Smooth muscle cell of the umbilical artery (primary cell): ENCODE data around the gene B3GNT8. TPM values are rescaled to one million over a fixed set of nuclear protein-coding genes. Genes with fewer than 3 reads are reported as not detected.

ENCODE experiments used
- total RNA-seq: library from RNA; depleted of rRNA; stranded (reverse); fragments of >200 nt; gene quantifications from 2 replicates; pipeline ENCODE4 v1.2.3, GENCODE V29; 2014

The B3GNT8 gene, protein sequence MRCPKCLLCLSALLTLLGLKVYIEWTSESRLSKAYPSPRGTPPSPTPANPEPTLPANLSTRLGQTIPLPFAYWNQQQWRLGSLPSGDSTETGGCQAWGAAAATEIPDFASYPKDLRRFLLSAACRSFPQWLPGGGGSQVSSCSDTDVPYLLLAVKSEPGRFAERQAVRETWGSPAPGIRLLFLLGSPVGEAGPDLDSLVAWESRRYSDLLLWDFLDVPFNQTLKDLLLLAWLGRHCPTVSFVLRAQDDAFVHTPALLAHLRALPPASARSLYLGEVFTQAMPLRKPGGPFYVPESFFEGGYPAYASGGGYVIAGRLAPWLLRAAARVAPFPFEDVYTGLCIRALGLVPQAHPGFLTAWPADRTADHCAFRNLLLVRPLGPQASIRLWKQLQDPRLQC
- total RNA-seq, result 0.30 and 0.88 TPM in 2 replicates

GRCh38 chr19:41426952-41427646 is at the start of gene B3GNT8:
B3GNT8 (minus strand) TSS chr19:41427374; CDS start chr19:41426778, 596 bp downstream.

DNA sequence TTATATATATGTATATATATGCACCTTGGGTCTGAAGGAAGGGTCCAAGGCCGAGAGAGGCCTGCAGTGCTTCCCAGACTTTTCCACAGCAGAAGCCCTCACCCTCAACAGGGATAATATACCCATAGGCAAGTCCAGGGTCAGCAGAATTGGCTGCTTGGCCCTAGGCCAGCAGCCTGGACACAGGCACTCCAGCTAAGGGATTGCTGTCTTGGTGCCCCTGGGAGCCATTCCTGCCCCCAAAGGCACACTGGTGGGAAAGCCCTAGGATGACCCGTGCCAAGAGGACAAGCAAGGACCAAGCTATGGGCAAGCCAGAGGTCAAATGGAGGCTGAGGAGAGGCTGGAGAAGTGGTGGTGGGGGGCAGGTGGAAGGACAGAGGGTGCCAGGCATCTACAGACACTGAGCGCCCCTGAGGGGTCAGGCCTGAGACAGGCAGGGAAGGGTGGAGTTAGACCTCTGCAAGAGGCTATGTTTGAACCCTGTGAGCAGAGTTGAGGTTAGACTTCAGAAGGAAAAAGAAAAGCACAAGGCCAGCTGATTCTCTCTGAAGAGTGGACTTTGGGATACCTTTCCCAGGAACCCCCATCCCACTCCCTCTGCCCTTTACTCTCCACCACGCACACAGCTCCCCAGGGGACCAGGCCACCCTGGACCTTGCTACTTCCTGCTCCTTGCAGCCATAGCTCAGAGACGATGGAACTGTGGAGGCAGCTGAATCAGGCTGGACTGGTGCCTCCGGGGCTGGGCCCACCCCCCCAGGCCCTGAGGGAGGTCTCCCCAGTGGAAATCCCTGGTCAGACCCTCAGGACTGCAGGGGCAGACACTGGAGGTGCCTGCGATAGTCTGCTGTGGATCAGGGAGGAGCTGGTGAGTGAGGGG is 15.5 kb upstream of the B3GNT8 start, which contains the start of gene ERICH4:
Gene ERICH4 (plus strand): TSS at position 684 of the 883 bp plus-strand sequence. CDS start 14 bp downstream, at position 698.

DNA sequence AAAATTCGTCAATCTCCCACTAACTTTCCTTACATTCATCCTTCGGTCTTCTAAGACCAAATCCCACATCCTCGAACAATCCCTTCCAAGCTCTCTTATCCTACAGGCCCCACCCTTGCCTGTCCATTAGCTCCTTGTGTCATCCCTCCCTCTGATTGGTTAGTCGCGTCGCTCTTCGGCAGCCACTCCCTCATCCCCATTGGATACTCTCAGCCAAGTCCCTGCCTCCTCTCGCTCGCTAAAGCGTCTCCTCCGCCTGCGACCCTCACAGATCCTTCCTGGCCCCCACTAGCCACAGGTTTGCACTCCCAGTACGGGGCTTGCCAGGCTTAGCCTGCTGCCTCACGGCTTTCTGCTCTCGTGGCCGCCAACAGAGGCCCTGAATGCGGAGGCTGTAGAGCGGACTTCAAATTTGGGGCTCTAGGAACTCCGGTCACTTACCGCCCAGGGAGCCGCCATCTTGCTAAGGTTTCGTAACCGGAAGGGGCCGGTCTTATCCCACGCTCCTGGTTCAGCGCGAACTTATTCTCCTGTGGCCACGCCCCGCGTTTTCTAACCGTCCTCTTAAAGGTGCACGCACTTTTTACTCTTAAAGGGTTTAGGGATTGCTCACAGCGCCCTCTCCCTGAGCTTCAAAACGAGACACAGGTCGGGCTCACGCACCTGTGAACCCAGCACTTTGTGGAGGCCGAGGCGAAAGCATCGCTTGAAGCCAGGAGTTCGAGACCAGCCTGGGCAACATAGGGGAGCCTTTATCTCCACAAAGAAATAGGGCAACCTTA is 12.5 kb upstream of the B3GNT8 start, which contains the start of gene DMAC2:
Gene DMAC2 (minus strand): TSS at position 472 of the 782 bp plus-strand sequence. CDS start 13 bp downstream, at position 459.

DNA sequence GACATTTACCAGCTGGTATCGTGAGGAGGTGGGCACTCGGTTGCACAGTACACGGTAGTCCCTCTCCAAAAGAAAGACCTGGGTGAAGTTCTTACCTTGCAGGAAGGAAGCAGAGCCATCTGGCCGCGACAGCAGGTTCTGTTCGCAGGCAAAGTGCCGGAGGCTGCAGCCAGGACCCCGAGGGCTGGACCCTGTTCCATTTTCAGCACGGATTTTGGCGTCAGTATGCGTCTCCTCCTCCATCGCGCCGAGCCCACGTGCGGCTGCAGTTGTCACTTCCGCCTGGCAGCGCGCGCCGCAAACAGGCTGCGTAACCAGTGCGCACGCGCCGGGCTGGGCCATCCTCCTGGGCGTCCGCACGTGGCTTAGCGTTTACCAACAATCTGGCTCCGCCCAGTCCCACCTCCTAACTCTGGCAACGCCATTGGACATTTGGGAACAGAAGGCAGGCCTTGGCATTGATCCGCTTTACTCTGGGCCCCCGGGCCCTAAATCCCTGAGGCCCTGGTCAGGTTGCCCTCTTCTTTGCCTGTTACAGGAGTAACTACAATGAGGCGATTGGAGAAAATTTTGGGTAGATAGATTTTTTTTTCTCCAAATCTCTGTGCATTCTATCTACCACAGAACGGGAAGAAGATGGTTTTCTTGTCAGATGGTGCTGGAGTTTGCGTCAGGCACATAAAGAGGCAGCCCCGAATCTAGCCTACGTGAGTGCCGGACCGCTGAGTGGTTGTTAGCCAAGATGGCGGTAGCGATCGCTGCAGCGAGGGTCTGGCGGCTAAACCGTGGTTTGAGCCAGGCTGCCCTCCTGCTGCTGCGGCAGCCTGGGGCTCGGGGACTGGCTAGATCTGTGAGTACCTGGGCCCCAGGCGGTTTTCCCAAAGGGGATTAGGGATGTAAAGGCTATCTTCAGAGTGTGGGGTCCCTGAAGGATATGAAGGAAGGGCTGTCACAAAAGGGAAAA is 29.8 kb downstream of the B3GNT8 start, which contains the start of the genes BCKDHA and EXOSC5:
Gene BCKDHA (plus strand): TSS at position 733 of the 964 bp plus-strand sequence. CDS start 10 bp downstream, at position 743.
Gene EXOSC5 (minus strand): TSS at position 274 of the 964 bp plus-strand sequence. CDS start 31 bp downstream, at position 243.

GRCh38 chr19:41376241-41376997 is 50.8 kb downstream of the B3GNT8 start, which contains the start of gene TMEM91:
TMEM91 (plus strand) TSS chr19:41376533; CDS start chr19:41378310, 1,777 bp downstream.

Other genes with a start within 250 kb of the B3GNT8 start
- 0.89 and 2.1 TPM in 2 replicates for gene CYP2S1, start 234.2 kb downstream of the B3GNT8 start, total RNA-seq
- 118 and 345 TPM in 2 replicates for gene AXL, start 208.2 kb downstream of the B3GNT8 start, total RNA-seq
- gene HNRNPUL1, start 163.0 kb downstream of the B3GNT8 start, total RNA-seq, result 60.6 and 119 TPM in 2 replicates
- gene CCDC97, start 117.2 kb downstream of the B3GNT8 start, total RNA-seq, result 8.3 and 9.1 TPM in 2 replicates
- gene TGFB1, start 73.5 kb downstream of the B3GNT8 start, total RNA-seq, result 24.1 and 38.9 TPM in 2 replicates
- 2.6 and 3.9 TPM in 2 replicates for gene B9D2, start 63.2 kb downstream of the B3GNT8 start, total RNA-seq
- 5.0 and 9.8 TPM in 2 replicates for gene TMEM91, start 50.8 kb downstream of the B3GNT8 start, total RNA-seq
- gene EXOSC5, start 30.0 kb downstream of the B3GNT8 start, total RNA-seq, result 7.1 and 8.6 TPM in 2 replicates
- 25.5 and 27.9 TPM in 2 replicates for gene BCKDHA, start 29.6 kb downstream of the B3GNT8 start, total RNA-seq
- 31.8 and 35.2 TPM in 2 replicates for gene DMAC2, start 12.5 kb upstream of the B3GNT8 start, total RNA-seq
- gene ERICH4, start 15.8 kb upstream of the B3GNT8 start, total RNA-seq, result not detected in 2 replicates
- not detected in 2 replicates for gene CEACAM21, start 148.8 kb upstream of the B3GNT8 start, total RNA-seq
- not detected in 2 replicates for gene CEACAM4, start 199.7 kb upstream of the B3GNT8 start, total RNA-seq